ENCODE data around the gene CASZ1.
A peak's percentile ranks its signal among the peaks of the same experiment; 100 is the strongest.

CASZ1 gene

DNA sequence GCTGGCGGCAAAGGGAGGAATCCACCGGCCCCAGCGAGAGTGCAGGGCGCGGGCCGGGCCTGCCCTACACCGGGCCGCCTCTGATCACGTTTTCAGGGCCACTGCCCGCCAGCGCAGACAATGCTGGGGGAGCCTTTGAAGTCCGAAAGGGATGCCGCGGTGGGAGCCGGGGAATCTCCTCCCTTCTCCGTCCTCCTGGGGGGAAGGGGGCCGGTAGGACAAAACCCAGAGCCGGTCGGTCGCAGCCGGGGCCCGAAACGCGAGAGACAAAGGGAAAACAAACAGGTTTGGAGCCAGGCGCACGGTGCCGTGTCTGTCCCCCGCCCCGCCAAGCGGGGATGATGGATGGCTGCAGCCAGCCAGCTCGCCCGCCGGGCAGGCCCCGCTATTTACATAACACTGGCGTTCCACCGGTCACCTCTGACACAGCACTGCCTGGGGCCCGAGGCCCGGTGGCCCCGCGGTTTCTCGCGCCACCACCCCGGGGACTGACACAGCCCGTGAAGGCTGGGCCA lies 92.0 kb downstream of the CASZ1 start:
- no peak for DNase-seq (ENCODE audit: low read depth)

DNA sequence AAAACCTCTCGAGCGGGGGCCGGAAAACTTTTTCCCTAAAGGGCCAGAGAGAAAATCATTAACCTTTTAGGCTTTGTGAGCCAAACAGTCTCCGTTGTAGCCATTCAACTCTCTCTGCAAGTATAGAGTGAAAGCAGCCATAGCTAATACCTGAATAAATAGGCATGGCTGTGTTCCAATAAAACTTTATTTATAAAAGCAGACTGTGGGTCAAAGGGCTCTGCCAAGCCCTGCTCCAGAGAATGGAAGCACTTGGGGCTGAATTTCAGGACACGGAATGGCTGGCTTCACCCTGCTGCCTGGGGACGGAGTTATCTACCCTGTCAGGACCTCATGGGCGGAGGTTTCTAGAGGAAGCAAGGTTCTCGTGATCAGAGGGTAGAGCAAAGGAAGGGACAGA lies 92.7 kb downstream of the CASZ1 start:
- no peak for DNase-seq (ENCODE audit: low read depth)

DNA sequence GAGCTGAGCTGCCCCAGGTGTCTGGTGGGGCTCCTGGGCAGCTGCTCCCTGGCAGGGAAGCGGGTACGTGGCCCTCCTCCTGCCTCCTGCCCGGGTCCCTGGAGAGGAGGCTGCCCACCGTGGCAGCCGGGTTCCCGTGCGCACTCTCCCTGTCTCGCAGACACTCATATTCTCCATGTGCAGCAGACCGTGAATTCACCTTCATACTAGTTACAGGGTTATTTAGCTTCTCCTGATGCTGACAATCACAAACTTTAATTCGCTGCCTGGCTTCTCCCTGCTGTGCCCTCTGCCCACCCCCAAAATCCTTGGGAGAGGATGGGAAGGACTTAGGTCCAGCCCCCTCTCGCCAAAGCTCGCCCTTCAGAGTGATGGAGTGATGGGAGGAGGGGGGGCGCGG lies 95.3 kb downstream of the CASZ1 start:
- no peak for DNase-seq (ENCODE audit: low read depth)

DNA sequence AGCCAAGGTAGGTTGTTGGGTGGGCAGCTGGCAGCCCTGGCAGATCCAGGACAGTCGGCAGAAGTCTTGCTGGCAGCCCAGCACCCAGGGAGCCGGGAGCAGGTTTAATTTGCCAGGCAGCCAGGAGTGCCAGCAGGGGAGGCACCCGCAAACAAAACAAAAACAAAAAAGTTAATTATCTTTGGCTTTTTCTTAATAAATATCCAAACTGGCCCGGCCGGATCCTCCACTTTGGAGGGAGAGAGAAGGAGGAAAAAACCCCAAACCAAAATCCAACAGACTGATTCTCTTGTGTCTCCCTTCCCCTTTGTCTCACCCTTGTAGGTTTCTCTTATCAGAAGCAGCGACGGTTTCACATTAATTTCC lies 97.0 kb downstream of the CASZ1 start:
- DNase-seq (ENCODE audit: low read depth), result no peak

DNA sequence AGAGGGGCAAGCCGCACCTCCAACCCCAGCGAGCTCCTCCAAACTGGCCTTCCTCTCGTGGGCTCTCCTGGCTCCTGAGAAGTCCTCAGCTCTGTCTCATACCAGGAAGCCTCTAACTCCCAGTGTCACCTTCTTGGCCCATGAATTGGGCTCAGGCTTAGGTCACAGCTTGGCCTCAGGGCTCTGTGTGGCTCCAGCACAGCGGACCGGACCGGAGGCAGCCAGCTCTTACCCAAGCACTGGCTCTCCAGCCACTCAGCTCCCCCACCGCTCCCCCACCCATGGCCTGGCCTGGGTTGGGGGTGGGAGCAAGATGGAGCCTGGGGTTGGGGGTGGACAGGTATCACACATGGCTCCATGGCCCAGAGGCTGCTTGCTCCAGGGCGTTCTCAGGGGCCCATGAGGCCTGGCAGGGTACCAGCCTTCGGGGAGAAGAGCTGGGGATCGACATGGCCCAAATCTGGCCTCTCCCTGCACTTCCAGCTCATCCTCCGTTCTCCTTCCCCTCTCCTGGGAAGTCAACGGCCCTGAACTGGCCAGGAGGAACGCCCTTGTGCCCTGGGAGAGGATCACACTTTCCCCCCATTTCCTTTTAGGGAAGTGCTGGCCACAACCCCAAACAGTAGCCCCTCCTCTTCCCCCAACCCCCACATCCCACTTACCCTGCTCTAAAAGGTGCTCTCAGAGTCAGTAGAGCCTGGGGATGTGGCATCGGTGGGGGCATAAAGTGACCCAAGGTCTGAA lies 97.5 kb downstream of the CASZ1 start:
- DNase-seq (ENCODE audit: low read depth), result no peak

DNA sequence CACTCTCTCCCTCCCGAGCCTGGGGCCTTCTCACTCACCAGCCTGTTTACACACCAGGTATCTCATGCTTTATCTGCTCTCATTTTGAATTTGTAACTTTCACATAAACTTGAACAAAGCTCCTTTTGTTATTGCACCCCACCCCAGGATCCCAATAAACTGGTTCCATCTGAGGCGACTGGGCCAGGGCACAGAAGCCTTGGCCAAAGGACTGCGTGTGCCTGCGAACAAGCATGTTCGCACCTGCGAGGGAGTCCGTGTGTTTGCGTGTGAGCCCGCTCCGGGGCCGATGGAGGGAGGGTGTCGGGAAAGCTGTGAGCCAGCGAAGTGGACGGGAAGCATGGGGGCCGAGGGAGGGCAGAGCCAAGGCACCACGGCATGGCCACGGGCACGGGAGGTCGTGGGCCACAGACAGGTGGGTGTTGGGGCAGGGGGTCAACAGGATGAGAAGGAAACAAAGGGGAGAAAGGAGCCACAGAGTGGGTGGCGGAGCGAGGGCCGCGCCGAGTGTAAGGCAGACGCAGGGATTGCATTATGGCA lies 98.8 kb downstream of the CASZ1 start:
- no peak for DNase-seq (ENCODE audit: low read depth)

DNA sequence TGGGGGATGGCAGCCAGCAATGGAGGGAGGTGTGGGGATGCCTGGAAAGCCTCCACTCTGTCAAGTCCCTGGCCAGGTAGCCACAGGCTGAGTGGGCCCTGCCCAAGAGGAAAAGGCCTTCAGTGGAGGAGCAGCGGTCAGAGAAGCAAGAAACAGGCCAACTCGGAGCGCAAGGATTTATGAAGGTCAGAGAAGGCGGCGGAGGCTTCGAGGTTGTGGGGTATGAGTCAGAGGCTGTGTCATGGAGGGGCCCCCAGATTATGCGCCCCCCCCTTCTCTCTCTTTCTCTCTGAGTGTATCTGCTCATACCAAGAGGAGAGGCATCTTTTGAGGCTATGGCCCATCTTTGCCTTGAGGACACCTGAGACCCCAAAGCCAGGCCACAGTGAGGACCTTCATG lies 99.5 kb downstream of the CASZ1 start:
- DNase-seq (ENCODE audit: low read depth), result no peak

DNA sequence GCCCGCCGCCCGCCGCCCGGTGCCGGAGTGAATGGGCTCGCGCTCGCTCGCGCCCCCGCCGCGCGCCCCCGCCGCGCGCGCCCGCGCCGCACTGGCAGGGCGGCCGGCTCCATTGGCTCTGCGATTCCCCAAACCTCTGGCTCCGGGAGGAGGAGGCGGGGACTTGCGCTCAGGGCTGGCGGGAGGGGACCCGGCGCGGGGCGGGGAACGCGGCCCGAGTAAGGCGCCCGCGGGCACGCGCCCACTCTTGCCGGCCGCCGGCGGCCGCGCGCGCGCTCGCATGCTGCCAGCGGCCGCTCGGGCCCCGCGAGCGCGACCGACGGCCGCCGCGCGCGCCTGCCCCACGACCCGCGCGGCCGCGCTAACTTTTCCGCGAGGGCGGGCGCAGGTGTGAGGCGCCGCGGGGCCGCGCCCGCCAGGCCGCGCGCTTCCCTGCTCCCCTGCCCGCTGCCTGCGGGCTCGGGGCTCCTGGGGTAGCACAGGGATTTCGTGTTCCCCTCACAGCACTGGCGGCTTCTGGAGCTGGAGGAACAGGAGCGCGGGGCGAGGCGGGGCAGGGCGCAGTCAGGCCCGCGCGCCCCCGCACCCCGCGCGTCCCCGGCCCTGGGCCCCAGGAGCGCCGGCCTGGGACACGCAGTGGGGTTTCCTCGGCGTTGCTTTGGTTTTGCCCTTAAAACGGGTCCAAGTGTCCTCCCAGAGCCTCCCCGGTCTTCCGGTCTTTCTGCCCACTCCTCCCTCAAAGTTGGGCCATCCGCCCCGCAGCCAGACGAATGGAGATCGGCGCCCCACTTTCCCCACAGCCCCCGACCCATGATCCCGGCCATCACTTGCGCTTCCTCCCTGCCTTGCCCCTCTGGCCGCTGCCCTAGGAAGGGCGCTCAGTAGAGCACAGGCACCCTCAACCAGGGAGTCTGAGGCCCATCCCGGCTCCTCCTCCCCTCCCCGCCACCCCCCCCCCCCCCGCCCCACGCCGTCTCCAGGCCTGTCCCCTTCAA lies 101.5 kb downstream of the CASZ1 start:
- DNase-seq (ENCODE audit: low read depth), result peak; percentile 67

DNA sequence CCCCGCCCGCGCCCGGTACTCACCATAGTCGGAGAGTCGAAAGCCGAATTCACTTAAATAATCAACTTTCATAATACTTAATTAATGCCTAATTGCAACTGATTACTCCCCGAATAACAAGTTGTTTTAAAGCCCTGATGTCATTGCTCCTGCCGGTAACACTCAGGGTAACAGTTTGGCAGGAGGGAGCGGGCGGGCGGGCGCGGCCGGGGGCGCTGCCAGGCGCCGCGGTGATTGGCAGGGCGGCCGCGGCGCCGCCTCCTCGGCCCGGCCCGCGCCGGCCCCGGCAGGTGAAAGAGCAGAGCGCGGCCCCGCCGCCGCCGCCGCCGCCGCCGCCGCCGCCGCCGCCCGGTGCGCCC lies 102.2 kb downstream of the CASZ1 start:
- DNase-seq (ENCODE audit: low read depth), result peak; percentile 49

DNA sequence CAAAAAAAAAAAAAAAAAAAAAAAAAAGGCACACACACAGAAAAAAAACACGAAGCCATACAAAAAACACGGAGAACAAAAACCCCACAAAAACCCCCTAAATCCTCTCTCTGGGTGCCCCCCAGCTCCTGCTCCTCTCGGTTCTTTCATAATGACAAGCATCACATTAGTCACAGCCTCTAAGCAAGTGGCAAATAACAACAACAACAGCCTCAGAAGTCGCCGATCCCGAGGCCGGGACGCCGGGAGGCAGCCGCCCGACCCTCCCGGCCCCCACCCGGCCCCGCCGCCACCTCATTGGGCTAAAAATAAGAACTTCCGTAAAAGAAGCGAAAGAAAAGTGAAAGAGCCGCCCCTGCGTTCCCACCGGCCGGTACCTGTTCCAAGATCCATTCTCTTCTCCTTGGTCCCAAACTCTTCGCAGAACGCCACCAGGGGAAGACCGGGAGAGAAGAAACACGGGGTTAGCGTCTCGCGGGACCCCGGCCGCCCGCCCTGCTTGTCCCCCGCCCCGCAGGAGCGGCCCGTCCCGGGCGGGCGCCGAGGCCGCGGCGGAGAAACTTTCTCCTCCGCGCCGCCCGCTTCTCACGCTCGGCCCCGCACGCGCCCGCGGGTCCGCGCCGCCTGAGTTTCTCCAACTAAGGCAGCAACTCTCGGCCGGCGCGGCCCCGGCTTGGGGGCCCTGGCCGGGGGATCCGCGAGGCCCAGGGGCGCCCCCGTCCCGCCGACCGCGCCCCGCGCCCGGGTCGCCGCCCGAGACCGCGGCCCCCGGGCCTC lies 102.8 kb downstream of the CASZ1 start:
- peak; percentile 14 for DNase-seq (ENCODE audit: low read depth)

DNA sequence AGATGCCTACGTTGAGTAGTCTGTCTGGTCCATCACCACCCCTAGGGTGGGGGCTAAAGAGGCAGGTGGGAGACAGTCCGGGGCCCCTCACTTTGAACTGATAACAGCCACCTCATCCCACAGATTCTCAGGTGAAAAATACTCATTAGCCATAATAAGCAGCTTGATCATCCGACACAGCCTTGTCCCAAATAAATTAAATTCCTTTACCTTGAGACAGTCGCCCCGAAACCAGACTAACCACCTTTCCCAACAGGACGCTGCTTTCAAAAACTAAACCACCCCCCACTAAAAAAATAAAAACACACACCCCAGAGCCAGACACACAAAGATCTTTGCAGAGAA lies 103.3 kb downstream of the CASZ1 start:
- no peak for DNase-seq (ENCODE audit: low read depth)

DNA sequence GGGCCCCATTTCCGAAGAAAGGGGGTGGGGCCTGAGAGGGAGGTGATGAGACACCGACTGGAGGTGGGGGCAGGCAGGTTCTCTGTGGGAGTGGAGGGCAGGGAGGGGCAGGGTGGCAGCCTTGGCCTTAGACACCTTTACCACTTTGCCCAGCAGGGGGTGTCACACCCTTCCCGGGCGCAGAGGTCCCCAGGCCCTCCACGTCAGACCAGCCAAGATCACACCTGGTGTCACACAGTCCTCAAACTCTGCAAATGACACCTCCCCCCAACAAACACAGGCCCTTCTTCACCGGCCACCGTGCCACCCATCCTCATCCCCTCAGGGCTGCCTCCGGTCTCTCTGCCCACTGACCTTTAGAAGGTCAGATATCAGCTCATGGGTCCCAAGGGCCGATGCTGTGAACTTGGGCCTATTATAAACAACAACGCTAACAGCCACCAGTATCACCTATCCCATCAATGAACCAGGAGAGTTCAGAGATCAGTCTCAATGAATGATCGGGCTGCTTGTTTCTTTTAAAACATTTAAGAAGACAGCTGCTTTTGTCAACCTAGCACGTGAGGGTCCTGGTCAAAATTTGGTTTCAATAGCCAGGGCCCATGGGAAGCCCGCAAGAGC lies 103.9 kb downstream of the CASZ1 start:
- DNase-seq (ENCODE audit: low read depth), result peak; percentile 33

DNA sequence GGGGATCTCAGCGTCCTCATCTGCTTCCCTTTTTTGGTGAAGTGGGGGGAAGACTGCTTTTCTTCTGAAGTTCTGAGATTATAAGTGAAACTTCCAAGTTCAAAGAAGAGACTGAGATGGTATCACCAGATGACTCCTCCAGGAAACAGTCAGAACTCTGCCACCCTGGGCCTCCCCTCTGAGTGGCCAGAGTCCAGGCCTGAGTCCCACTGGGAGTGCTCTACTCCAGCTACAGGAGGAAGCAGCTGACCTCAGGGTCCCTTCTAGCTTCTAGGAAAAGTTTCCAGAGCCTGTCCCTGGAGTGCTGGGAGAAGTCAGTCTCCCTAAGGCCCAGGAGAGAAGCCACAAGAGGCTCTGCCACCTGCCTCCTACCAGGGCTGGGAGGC lies 104.7 kb downstream of the CASZ1 start:
- no peak for DNase-seq (ENCODE audit: low read depth)

DNA sequence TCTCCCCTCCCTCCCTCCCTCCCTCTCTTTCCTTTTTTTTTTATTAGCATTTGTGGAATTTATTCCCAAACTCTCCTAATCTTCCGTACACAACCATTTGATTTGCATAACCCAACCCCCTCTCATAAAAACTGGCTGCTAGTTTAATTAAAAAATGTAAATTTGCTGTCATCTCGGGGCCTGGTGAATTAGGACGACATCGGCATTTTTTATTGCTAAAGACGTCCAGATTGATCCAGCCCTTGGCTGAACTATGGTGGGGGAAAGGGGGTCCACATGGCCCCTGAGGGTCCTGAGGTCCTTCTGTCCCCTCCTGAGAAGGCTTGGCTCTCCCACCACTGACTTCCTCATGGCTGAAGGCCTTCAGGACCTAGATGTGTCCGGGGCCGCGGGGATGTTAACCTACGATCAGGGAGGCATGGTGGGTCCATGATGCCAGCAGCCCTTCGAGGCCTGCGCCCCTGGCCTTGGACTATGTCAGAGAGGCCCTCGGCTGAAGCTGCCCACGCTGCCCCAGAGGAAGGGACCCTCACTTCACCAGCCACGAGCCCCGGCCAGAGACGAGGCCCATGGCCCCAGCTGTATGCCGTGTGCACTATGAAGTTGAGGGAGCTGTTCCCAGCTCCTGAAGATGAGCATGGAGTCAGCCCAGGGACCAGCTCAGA lies 105.2 kb downstream of the CASZ1 start:
- DNase-seq (ENCODE audit: low read depth), result no peak

DNA sequence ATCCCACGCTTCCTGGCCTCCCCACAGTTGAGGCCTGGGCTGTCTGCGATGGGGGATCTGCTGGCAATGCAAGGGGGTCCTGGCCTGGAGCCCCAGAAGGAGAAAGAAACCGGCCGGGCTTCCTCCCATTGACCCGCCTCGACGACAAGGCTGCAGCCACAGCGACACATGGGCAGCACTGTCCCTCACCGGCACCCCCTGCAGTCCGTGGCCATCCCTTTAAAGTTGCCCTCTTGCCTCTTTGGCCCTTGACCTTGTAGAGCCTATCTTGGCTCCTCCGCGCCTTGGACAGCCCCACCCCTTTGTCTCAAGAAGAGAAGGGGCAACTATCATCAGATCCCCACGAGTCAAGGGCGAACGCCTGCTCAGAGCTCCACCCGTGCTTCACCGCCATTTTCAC lies 106.0 kb downstream of the CASZ1 start:
- DNase-seq (ENCODE audit: low read depth), result no peak

DNA sequence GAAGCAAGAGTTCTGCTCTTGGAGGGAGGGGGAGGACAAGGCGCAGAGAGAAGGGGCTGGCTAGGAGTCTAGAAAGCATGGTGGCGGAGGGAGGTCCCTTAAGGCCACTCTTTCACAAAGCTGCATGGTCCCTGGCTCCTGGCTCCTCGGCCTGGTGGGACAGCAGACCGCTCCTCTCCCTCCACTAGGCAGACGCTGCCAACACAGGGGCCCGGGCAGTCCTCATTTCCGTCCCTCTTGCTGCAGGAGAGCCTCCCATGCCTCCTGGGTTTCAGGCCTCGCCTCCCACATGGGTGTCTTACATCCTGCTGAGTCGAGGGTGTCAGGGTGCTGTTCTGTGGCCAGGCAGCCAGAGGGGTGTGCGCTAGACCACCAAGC lies 108.0 kb downstream of the CASZ1 start:
- no peak for DNase-seq (ENCODE audit: low read depth)

DNA sequence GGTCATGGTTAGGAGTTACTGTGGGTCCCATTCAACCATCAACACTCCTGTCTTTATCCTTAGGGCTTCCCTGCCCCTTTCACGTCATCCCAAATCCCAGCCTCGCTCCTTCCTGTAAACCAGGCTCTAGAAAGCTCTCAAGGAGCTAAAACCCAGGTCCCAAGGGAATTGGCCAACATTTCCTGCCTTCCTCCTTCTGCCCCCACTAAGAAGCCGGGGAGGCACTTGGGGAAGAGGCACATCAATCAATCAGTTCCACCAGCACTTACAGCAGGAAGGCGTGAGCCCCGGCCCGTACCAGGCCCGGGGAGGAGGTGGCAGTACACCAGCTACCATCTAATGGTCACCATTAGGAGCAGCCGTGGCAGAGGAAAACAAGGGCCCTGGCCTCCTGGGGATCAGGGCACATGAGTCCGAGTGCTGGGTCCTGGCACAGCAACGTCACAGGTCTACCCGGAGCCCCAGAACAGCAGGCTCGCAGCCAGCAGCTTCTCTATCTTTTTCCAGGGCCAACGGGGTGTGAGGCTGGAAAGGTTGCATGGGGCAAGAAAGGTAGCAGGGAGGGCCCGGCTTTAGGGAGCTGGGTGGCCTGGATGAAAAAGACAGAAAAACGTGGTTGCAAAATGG lies 108.6 kb downstream of the CASZ1 start:
- no peak for DNase-seq (ENCODE audit: low read depth)

DNA sequence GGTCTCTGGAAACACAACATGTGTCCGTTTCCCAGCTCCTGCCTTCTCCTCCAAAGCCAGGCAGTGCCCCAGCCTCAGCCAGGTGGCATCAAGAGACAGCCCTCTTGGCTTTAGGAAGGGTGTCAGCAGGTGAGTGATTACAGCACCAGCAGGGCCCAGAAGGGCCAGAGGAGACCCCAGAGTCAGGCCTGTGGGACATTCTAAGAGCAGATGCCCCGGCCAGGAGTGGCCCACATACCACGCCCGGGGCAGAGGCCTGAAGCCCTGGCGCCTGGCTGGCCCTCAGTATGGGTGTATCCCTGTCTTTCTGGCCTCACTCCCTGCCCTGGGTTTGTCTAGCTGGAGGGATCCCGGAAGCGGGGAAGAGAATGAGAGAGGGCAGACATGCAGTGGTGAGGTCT lies 109.2 kb downstream of the CASZ1 start:
- no peak for DNase-seq (ENCODE audit: low read depth)

DNA sequence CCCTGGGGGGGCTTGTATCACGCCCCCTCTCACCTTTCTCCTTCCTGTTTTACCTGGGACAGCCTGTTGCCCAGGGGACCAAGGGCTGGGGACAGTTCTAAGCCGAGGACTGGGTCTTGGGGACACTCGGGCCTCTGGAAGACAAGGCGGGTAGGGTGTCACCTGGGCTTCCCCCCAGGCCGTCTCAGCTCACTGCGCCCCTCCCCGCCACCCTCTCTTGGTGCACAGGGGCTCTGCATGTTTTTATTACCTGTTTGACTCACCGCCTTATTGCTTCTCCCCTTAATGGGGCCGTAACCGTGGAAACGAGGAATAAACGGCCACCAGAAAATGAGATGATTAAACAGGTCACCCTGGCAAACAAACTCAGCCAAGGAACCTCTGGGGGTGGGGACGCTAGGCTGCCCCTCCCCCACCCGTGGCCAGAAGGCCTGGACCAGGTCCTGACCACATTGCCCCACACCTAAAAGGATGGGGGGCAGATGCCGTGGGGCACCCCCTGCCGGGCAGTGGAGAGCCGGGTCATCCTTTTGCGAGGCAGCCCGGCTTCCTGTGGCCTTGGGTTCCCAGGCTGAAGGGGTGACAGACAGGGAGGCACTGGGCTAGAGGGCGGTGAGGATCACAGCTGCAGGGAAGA lies 109.9 kb downstream of the CASZ1 start:
- no peak for DNase-seq (ENCODE audit: low read depth)

DNA sequence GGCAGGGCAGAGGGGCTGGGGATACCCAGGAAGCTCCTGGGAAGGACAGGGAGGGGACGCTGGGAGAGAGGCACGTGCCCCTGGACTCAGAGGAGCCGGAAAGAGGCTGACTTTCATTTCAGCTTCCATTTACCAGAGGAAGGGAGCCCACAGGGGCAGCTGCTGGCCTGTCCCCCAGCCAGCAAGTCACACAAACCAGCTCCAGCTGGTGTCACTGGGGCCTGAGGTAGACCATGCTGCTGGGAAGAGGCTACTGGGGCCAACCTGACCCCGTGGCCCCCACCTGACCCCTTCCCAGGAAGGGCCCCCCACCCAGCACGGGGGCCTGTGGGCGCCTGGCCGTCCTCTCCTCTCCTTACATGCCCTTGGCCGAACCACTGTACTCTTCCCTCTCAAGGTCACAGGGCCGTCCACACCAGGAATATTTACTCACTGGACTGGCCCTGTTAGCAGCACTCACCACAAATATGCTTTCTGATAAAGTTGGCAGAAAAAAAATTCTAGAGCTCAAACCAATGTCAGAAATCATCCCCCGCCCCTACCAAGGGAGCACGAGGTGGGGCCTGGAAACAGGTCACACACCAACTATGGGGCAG lies 110.5 kb downstream of the CASZ1 start:
- DNase-seq (ENCODE audit: low read depth), result no peak
